HepG2 (cell line): ENCODE measurements around the gene NFS1. TPM values are rescaled to one million over a fixed set of nuclear protein-coding genes. Genes with fewer than 3 reads are reported as not detected.

ENCODE experiments used
- CCAR2 ChIP-seq: fragments of 200-400 bp; formaldehyde crosslinking; optimal IDR thresholded peaks from 2 replicates; pipeline ENCODE3; 2018; ENCODE audit warnings: low read depth, mild to moderate bottlenecking, low read length, moderate library complexity
- FIP1L1 ChIP-seq: fragments of 200-400 bp; formaldehyde crosslinking; IDR thresholded peaks from 2 replicates; pipeline ENCODE4 v1.6.1; 2018; ENCODE audit warnings: low read depth, mild to moderate bottlenecking, low read length, moderate library complexity, borderline replicate concordance; ENCODE audit not compliant: insufficient read depth
- GATAD1 ChIP-seq: IDR thresholded peaks from 2 replicates; pipeline ENCODE4 v1.6.1; 2016; ENCODE audit warnings: missing genetic modification reagents, missing compliant biosample characterization
- HNF4A ChIP-seq: sonication (generic); formaldehyde crosslinking; IDR thresholded peaks from 2 replicates; pipeline ENCODE4 v1.4.0; 2020; ENCODE audit warnings: missing genetic modification reagents
- KAT7 ChIP-seq: IDR thresholded peaks from 2 replicates; pipeline ENCODE4 v1.6.1; 2018; ENCODE audit warnings: borderline replicate concordance, missing compliant biosample characterization
- KLF6 ChIP-seq: IDR thresholded peaks from 2 replicates; pipeline ENCODE4 v1.8.0; 2016; ENCODE audit warnings: missing biosample characterization, missing genetic modification reagents
- MTERF4 ChIP-seq: sonication (generic); formaldehyde crosslinking; IDR thresholded peaks from 2 replicates; pipeline ENCODE4 v1.8.0; 2023; ENCODE audit warnings: mild to moderate bottlenecking, missing genetic modification reagents
- MXD4 ChIP-seq: IDR thresholded peaks from 2 replicates; pipeline ENCODE4 v1.6.1; 2016; ENCODE audit warnings: mild to moderate bottlenecking, missing biosample characterization, missing genetic modification reagents
- MXI1 ChIP-seq: IDR thresholded peaks from 3 replicates; pipeline ENCODE4 v1.6.1; 2012; ENCODE audit warnings: low read depth, low read length, inconsistent platforms, borderline replicate concordance
- NAIF1 ChIP-seq: sonication (generic); formaldehyde crosslinking; IDR thresholded peaks from 2 replicates; pipeline ENCODE4 v1.5.0; 2020; ENCODE audit warnings: mild to moderate bottlenecking, missing genetic modification reagents, borderline replicate concordance
- NPAS2 ChIP-seq: sonication (generic); formaldehyde crosslinking; IDR thresholded peaks from 2 replicates; pipeline ENCODE4 v1.8.0; 2022; ENCODE audit warnings: mild to moderate bottlenecking, missing genetic modification reagents, borderline replicate concordance
- NR2C2 ChIP-seq: sonication (generic); formaldehyde crosslinking; IDR thresholded peaks from 2 replicates; pipeline ENCODE4 v1.4.0; 2020; ENCODE audit warnings: missing genetic modification reagents, mild to moderate bottlenecking, moderate library complexity, borderline replicate concordance
- RBM39 ChIP-seq: fragments of 200-400 bp; formaldehyde crosslinking; IDR thresholded peaks from one replicate; pipeline ENCODE4 v1.6.1; 2018; ENCODE audit warnings: antibody characterized with exemption, mild to moderate bottlenecking, low read depth, low read length; ENCODE audit not compliant: poor library complexity, severe bottlenecking
- YEATS2 ChIP-seq: sonication (generic); formaldehyde crosslinking; IDR thresholded peaks from 2 replicates; pipeline ENCODE4 v1.4.0; 2020; ENCODE audit warnings: missing genetic modification reagents, borderline replicate concordance
- ZBTB7A ChIP-seq: sonication (generic); formaldehyde crosslinking; IDR thresholded peaks from 2 replicates; pipeline ENCODE4 v1.8.0; 2022; ENCODE audit warnings: mild to moderate bottlenecking, missing genetic modification reagents
- ZNF101 ChIP-seq: sonication (generic); formaldehyde crosslinking; IDR thresholded peaks from 2 replicates; pipeline ENCODE4 v1.4.0; 2020; ENCODE audit warnings: mild to moderate bottlenecking, low read depth, missing genetic modification reagents, borderline replicate concordance
- ZNF224 ChIP-seq: sonication (generic); formaldehyde crosslinking; IDR thresholded peaks from 2 replicates; pipeline ENCODE4 v1.5.0; 2020; ENCODE audit warnings: mild to moderate bottlenecking, missing genetic modification reagents
- ZNF281 ChIP-seq: sonication (generic); formaldehyde crosslinking; IDR thresholded peaks from 2 replicates; pipeline ENCODE4 v1.4.0; 2020; ENCODE audit warnings: missing genetic modification reagents, borderline replicate concordance
- ZNF780A ChIP-seq: sonication (generic); formaldehyde crosslinking; IDR thresholded peaks from 2 replicates; pipeline ENCODE4 v1.8.0; 2022; ENCODE audit warnings: mild to moderate bottlenecking, missing genetic modification reagents, moderate library complexity
- polyA plus RNA-seq, 8 experiments: library from polyadenylated mRNA; depleted of rRNA in 3 of 8; stranded (reverse) in 7 of 8; unstranded in 1 of 8; fragments of >200 nt; fragmentation: Illumina TruSeq in 4 of 8; extraction: Trizol in 4 of 8; gene quantifications; 2 replicates each; pipeline versions ENCODE4 v1.2.1 to v1.2.3, GENCODE V29; 2011 to 2016; ENCODE audit warnings: low read depth in 4 of 8, missing spikeins in 1 of 8, mixed read lengths in 1 of 8; ENCODE audit not compliant: insufficient read depth in 1 of 8
- total RNA-seq, 5 experiments: library from RNA; depleted of rRNA; stranded (reverse); fragments of >200 nt; fragmentation: Illumina TruSeq; extraction: Trizol; gene quantifications; 2 replicates each; pipeline ENCODE4 v1.2.3, GENCODE V29; 2016; ENCODE audit warnings: low read depth in 1 of 5
- TF ChIP-seq, protein P1 (sequence below): sonication (generic); formaldehyde crosslinking; IDR thresholded peaks from 2 replicates; pipeline ENCODE4 v1.4.0; 2020; ENCODE audit warnings: missing genetic modification reagents
- TF ChIP-seq, protein P2 (sequence below): sonication (generic); formaldehyde crosslinking; IDR thresholded peaks from 2 replicates; pipeline ENCODE4 v1.4.0; 2020; ENCODE audit warnings: missing genetic modification reagents, mild to moderate bottlenecking, borderline replicate concordance

NFS1 gene
- total and polyA plus RNA-seq, 2 of the 13 experiments (the other 11 are each of a cell fraction or from before 2014, with no cell fraction given), result 65.9 to 88.1 TPM

GRCh38 chr20:35742741-35743523 is 43.8 kb upstream of the NFS1 start (continued):
- TF ChIP-seq KLF6 (CRISPR knock-in tag) (no peak), MTERF4 (CRISPR knock-in tag) (no peak), KAT7 (CRISPR knock-in tag) (no peak), ZBTB7A (CRISPR knock-in tag) (no peak), NAIF1 (no peak; the same call in 1 of the 2 replicates), MXD4 (CRISPR knock-in tag) (no peak), ZNF224 (CRISPR knock-in tag) (0 out of 2 replicates have a peak, but pooled peaks have one; percentile 63), NR2C2 (no peak), ZNF780A (CRISPR knock-in tag) (no peak), CCAR2 (no peak), ZNF281 (CRISPR knock-in tag) (no peak), NPAS2 (no peak), YEATS2 (no peak), RBM39 (no peak), MXI1 (no peak), FIP1L1 (no peak; the same call in 1 of the 2 replicates), GATAD1 (0 out of 2 replicates have a peak, but pooled peaks have one; percentile 4), HNF4A (CRISPR knock-in tag) (no peak), ZNF101 (CRISPR knock-in tag) (peak; percentile 60; the same call in 1 of the 2 replicates)
- TF ChIP-seq, protein P1, sequence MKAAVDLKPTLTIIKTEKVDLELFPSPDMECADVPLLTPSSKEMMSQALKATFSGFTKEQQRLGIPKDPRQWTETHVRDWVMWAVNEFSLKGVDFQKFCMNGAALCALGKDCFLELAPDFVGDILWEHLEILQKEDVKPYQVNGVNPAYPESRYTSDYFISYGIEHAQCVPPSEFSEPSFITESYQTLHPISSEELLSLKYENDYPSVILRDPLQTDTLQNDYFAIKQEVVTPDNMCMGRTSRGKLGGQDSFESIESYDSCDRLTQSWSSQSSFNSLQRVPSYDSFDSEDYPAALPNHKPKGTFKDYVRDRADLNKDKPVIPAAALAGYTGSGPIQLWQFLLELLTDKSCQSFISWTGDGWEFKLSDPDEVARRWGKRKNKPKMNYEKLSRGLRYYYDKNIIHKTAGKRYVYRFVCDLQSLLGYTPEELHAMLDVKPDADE (CRISPR knock-in tag), result no peak
- TF ChIP-seq, protein P2, sequence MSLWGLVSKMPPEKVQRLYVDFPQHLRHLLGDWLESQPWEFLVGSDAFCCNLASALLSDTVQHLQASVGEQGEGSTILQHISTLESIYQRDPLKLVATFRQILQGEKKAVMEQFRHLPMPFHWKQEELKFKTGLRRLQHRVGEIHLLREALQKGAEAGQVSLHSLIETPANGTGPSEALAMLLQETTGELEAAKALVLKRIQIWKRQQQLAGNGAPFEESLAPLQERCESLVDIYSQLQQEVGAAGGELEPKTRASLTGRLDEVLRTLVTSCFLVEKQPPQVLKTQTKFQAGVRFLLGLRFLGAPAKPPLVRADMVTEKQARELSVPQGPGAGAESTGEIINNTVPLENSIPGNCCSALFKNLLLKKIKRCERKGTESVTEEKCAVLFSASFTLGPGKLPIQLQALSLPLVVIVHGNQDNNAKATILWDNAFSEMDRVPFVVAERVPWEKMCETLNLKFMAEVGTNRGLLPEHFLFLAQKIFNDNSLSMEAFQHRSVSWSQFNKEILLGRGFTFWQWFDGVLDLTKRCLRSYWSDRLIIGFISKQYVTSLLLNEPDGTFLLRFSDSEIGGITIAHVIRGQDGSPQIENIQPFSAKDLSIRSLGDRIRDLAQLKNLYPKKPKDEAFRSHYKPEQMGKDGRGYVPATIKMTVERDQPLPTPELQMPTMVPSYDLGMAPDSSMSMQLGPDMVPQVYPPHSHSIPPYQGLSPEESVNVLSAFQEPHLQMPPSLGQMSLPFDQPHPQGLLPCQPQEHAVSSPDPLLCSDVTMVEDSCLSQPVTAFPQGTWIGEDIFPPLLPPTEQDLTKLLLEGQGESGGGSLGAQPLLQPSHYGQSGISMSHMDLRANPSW (CRISPR knock-in tag), result 0 out of 2 replicates have a peak, but pooled peaks have one; percentile 67
